Measurements from ENCODE around the gene GNA12. TPM values are rescaled to one million over a fixed set of nuclear protein-coding genes. Genes with fewer than 3 reads are reported as not detected.

GNA12 gene
- total RNA-seq, 2 donors from 2014 or later: 12.2 to 17.5 TPM

DNA sequence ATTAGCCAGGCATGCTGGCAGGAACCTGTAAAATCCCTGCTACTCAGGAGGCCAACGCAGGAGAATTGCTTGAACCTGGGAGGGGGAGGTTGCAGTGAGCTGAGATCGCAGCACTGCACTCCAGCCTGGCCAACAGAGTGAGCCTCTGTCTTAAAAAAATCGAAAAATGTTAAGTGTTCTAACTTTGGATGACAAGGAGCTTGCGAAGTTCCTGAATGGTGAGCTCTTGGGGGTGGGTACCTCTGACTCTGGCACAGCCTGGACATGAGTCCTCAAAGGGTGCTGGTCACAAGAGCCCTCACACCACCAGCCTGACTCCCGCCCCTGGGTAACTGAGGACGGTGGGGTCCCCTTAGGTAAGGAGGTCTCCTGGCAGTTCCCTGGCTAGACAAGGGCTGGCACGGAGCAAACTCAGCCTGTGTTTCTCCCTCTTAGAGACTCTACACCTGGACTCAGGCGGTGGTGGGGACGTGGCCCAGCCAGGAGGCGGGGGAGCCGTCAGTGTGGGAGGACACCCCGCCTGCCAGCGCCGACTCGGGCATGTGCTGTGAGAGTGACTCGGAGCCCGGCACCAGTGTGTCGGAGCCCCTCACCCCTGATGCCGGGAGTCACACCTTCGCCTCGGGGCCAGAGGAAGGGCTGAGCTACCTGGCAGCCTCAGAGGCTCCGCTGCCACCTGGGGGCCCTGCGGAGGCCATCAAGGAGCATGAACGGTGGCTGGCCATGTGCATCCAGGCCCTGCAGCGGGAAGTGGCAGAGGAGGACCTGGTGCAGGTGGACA is 132.0 kb downstream of the GNA12 start:
- no peaks in the 10 kb centered on the region for H3K9me3 ChIP-seq
- no peaks in the 10 kb centered on the region for H3K27me3 ChIP-seq
- 89 to 90% methylated on average over 6 to 25 of the region's 25 CpGs for WGBS, 2 donors
- intact Hi-C loops (cut with DNase I): no loop called here
- H3K4me3 ChIP-seq: no peak overlapping the region
- H3K27ac ChIP-seq: no peak overlapping the region
- TF ChIP-seq, protein P1, sequence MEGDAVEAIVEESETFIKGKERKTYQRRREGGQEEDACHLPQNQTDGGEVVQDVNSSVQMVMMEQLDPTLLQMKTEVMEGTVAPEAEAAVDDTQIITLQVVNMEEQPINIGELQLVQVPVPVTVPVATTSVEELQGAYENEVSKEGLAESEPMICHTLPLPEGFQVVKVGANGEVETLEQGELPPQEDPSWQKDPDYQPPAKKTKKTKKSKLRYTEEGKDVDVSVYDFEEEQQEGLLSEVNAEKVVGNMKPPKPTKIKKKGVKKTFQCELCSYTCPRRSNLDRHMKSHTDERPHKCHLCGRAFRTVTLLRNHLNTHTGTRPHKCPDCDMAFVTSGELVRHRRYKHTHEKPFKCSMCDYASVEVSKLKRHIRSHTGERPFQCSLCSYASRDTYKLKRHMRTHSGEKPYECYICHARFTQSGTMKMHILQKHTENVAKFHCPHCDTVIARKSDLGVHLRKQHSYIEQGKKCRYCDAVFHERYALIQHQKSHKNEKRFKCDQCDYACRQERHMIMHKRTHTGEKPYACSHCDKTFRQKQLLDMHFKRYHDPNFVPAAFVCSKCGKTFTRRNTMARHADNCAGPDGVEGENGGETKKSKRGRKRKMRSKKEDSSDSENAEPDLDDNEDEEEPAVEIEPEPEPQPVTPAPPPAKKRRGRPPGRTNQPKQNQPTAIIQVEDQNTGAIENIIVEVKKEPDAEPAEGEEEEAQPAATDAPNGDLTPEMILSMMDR (IDR thresholded peaks at IDR 0.05): no peak
- TF ChIP-seq POLR2A (IDR thresholded peaks at IDR 0.05): no peak
- ATAC-seq (no peak), DNase-seq (no peak)
- peaks cover 11% of the 10 kb centered on the region for H3K4me1 ChIP-seq
- no peaks in the 10 kb centered on the region for H3K36me3 ChIP-seq (replicated peaks in 1 of 2; ENCODE audit: insufficient read depth in 1 of 2, low read depth in 2 of 2)

DNA sequence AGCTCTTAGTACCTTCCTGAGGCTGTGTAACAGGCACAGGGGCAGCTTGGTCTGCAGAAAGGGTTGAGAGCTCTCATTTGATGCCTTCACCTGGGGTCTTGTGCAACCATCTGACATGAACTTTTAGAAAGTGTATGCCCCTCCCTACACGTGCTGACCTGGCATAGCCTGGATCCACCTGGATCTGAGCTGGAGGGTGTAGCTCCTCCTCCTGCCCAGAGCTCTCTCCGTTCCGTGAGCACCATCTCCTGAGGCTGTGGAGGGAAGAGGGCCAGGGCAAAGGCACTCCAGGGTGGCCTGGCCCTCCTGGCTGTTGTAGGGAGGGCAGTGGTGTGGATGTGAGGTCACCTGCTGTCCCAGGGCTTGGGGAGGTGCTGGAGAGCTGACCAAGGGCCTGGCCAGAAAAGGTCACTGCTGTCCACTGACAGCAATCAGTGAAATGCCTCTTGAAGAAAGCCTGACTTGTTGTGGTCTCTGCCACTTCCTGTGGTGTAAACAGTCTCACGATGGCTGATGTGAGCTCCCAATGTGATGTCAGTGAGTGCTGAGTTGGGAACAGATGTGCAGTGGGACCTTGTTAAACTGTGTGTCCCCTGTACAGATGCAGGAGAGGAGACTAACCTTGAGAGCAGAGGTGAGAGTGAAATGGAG is 133.1 kb downstream of the GNA12 start:
- 49 to 53% methylated on average over 3 to 4 of the region's 4 CpGs for WGBS, 2 donors
- intact Hi-C loops (cut with DNase I): no loop called here
- ATAC-seq (no peak), DNase-seq (no peak)
- H3K4me1 ChIP-seq: peaks cover 9% of the 10 kb centered on the region
- H3K9me3 ChIP-seq: no peaks in the 10 kb centered on the region
- H3K27ac ChIP-seq: no peak overlapping the region
- TF ChIP-seq, protein P1 (IDR thresholded peaks at IDR 0.05): no peak
- TF ChIP-seq POLR2A (IDR thresholded peaks at IDR 0.05): no peak
- H3K4me3 ChIP-seq: no peak overlapping the region
- H3K36me3 ChIP-seq (replicated peaks in 1 of 2; ENCODE audit: insufficient read depth in 1 of 2, low read depth in 2 of 2): no peaks in the 10 kb centered on the region
- no peaks in the 10 kb centered on the region for H3K27me3 ChIP-seq

DNA sequence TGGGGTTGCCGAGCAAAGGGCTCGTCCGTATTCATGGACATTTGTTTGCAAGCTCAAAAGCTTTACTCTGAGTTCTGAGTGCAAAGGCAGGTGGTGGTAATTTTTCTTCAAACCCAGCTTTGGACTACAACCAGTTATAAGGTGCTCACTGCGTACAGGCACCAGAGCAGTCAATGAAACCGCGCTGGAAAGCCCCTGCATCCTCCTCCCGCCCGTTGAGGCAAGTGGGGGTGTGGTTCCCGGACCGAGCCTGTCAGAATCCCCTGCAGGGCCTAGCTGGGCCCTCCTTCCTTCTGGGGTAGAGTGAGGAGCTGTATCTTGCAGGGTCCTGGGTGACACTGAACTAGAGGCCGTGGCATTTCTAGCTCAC is 133.8 kb downstream of the GNA12 start:
- TF ChIP-seq, protein P1 (IDR thresholded peaks at IDR 0.05): no peak
- TF ChIP-seq POLR2A (IDR thresholded peaks at IDR 0.05): no peak
- Histone ChIP-seq H3K9me3 (no peaks in the 10 kb centered on the region), H3K4me1 (peaks cover 9% of the 10 kb centered on the region), H3K27ac (no peak overlapping the region), H3K36me3 (replicated peaks in 1 of 2; ENCODE audit: insufficient read depth in 1 of 2, low read depth in 2 of 2) (no peaks in the 10 kb centered on the region), H3K27me3 (no peaks in the 10 kb centered on the region), H3K4me3 (no peak overlapping the region)
- no peak for ATAC-seq
- whole genome bisulfite sequencing, 2 donors: 79 to 80% methylated on average over 8 to 11 of the region's 11 CpGs
- no peak for DNase-seq
- intact Hi-C loops (cut with DNase I): no loop called here

DNA sequence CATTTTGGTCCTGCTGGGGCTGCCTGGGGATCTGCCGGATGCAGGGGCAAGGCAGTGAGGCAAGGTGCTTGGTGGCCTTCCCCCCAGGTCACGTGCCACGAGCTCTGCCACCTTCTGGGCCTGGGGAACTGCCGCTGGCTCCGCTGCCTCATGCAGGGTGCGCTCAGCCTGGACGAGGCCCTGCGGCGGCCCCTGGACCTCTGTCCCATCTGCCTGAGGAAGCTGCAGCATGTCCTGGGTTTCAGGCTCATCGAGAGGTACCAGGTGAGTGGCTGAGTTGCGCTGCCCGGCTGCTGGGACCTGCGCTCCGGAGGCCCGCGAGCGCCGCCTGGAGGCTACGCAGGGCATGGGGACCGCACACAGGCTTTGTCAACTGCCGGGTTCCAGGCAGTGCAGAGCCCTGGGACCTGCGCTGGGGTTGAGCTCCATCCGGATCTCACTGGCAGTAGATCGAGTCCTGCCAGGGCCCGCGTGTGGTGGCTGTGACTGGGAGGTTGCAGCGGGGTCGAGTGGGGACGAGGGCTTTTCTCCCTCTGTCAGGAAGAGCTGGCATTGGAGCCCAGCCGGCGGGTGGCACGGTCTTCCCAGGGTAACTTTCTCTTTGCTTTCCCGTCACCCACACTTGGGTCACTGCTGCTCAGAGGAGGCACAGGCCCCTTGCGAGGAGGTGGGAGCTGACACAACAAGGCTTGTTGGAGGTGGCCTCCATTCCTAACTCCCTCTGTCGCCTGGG is 134.4 kb downstream of the GNA12 start:
- no peak overlapping the region for H3K27ac ChIP-seq
- H3K4me3 ChIP-seq: no peak overlapping the region
- 25% methylated on average over 35 of the region's 35 CpGs; no CpG with 5 or more reads in 1 of the 2 donors for WGBS, 2 donors

More for the DNA sequence above, 134.4 kb downstream of the GNA12 start:
- H3K36me3 ChIP-seq (replicated peaks in 1 of 2; ENCODE audit: insufficient read depth in 1 of 2, low read depth in 2 of 2): no peaks in the 10 kb centered on the region
- TF ChIP-seq POLR2A (IDR thresholded peaks at IDR 0.05): no peak
- TF ChIP-seq, protein P1 (IDR thresholded peaks at IDR 0.05): peak; percentile 68 to 85 (median 75)
- peaks cover 9% of the 10 kb centered on the region for H3K4me1 ChIP-seq
- ATAC-seq (peak; percentile 70), DNase-seq (peak; percentile 71 to 78 (median 73))
- H3K27me3 ChIP-seq: no peaks in the 10 kb centered on the region
- no peaks in the 10 kb centered on the region for H3K9me3 ChIP-seq
- intact Hi-C loops (cut with DNase I): no loop called here
